HL-60/S4 (cell line): ENCODE measurements around the gene WNT2.
"Not testable (repeated sequence)": the region's sequence is repeated elsewhere in the genome, so short reads cannot be mapped to it uniquely, and the experiment has no call there.

Experiments used
- in situ Hi-C: fragments of 300-500 bp; cut with MboI; formaldehyde crosslinking; loops from 2 replicates; pipeline ENCODE4 v1.14.3; 2022; ENCODE audit warnings: low sequenced_read_pairs

WNT2 gene

GRCh38 chr7:117312593-117313580, 10.0 kb downstream of the WNT2 start:
- in situ Hi-C loops = no loop called here

DNA sequence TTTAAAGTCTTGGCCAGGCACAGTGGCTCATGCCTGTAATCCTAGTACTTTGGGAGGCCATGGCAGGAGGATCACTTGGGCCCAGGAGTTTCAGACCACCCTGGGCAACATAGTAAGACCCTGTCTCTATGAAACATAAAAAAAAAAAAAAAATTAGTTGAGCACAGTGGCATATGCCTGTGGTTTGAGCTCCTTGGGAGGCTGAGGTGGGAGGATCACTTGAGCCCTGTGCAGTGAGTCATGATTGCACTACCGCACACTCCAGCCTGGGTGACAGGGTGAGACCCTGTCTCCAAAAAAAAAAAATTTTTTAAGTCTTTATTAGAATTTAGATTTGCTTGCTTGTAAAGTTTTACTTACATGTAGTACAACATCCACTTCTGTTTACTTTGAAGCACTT, 14.0 kb downstream of the WNT2 start:
- in situ Hi-C loops = no loop called here

GRCh38 chr7:117302396-117302795, 20.5 kb downstream of the WNT2 start:
- in situ Hi-C loops = no loop called here

DNA sequence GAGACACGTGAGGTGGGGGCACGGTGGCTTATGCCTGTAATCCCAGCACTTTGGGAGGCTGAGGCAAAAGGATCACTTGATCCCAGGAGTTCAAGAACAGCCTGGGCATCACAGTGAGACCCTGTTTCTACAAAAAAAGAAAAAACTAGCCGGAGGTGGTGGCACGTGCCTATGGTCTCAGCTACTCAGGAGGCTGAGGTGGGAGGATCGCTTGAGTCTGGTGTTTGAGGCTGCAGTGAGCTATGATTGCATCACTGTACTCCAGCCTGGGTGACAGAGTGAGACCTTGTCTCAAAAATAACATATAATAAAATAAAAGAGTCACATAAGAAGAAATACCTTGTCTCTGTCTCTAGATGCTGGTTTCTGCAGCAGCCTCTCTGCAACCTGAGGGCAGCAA, 22.4 kb downstream of the WNT2 start:
- in situ Hi-C loops = not testable (repeated sequence)

- in situ Hi-C loops = no loop called here
These were observed 25.3 kb downstream of the WNT2 start for GRCh38 chr7:117297606-117298005.

DNA sequence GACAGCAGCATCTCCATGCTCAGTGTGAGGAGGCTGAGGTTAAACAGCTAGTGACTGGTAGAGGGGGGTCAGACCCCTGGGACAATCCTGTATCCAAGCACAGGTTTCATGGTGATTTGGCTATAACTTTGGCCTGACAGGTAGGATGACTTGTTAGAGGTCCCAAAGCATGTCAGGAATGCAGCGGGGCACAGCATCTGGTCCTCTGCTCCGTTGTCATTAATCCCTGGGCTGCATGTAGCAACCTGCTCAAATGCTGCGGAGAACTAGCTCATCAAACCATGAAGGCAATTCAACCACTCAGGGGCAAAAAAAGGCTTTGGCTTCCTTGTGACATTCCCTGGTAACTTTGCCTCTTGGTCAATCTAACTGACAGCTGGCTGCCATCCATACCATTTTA, 26.8 kb downstream of the WNT2 start:
- in situ Hi-C loops = no loop called here

- in situ Hi-C loops = no loop called here
These were observed 37.0 kb downstream of the WNT2 start for GRCh38 chr7:117285826-117286225.

DNA sequence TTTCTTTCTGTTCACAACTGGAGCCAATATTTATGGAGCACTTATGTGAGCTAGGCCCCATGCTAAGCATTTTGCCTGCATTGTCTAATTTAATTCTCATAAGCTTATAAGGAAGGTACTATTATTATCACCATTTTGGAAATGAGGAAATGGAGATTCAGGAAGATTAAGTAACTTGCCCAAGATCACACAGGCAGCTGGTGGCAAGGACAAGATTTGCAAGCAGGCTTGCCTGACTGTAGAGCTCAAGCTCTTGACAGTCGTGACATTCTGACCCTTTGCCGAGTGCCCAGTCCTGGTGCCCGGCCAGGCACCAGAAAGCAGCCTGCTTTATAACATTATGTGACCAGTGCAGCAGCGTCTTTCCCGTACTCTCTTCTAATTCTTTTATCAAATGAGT, 38.2 kb downstream of the WNT2 start:
- in situ Hi-C loops = no loop called here

GRCh38 chr7:117283779-117284178, 39.1 kb downstream of the WNT2 start:
- in situ Hi-C loops = no loop called here

- in situ Hi-C loops = no loop called here
These were observed 39.5 kb downstream of the WNT2 start for GRCh38 chr7:117283371-117283770.

DNA sequence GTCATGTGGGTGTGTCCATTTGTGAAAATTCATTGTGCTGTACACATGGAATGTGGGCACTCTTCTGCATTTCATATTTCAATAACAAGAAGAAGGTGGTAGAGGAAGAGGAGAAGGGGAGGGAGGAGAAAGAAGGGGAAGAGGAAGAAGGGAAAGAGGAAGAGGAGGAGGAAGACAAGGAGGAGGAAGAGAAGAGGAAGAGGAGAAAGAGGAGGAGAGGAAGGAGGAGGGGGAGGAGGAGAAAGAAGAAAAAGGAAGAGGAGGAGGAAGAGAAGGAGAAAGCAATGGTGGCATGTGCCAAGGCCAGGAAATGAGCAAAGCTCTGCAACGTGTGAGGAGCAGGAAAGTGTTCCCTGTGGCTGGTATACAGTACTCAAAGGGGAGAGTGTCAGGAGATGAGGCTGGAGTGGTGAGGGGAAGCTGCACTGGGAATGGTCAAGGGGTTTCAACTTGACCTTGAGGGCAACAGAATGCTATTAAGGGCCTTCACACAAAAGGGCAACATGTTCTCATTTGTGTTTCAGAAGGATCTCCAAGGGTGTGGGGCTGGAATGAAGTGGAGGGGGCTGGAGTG, 40.5 kb downstream of the WNT2 start:
- in situ Hi-C loops = no loop called here

GRCh38 chr7:117281562-117281961, 41.3 kb downstream of the WNT2 start:
- in situ Hi-C loops = no loop called here

GRCh38 chr7:117279931-117280557, 42.8 kb downstream of the WNT2 start:
- in situ Hi-C loops = no loop called here

DNA sequence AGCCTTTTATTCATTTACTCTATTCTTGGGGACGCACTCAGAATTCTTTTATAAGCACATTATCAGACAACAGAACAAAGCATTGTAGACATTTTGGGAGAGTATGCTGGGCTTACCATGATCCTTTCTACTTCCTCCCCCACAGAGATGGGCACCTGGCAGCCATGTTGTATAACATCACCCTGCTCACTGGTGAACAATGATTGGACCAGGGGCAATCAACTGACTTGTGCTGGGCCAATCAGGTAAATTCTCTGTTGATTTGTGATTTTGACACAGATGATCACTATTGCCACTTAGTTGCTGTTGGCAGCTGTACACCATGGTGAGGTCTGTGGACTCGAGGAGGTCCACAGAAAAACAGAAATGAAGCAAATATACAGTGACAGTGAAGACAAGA, 43.7 kb downstream of the WNT2 start:
- in situ Hi-C loops = no loop called here

DNA sequence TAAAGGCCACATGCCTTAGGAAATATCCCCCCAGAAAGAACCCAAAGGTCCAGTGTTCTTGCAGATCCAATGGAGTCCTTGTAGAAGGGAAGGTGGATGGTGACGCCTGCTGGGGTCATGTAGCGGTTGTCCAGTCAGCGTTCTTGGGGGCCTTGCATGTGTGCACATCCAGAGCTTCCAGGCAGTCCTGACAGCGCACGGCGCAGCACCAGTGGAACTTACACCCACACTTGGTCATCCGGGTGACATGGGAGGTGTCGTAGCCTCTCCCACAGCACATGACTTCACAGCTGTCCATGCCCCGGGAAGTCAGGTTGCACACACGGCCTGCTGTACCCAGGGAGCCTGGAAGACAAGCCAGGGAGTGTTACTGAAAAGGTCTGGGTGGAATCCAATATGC, 44.8 kb downstream of the WNT2 start:
- in situ Hi-C loops = no loop called here

GRCh38 chr7:117277576-117277975, 45.3 kb downstream of the WNT2 start:
- in situ Hi-C loops = no loop called here

DNA sequence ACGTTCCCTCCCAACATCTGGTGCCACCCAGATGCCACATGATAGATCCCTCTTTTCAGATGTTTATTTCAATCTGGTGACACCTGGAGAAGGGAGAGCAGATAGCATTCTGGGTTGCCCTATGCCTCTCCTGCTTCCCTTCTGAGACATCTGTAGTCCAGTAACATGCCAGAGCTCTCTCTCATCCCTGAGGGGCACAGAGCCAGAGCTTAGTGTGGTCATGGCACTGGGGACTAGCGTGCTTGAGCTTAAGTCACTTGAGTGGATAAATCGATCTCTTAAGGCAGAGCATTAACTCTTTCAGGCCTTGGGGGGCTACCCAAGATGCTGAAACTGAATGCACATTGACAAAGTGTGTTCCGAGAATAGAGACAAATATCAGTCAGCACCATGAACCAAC, 47.9 kb downstream of the WNT2 start:
- in situ Hi-C loops = no loop called here

GRCh38 chr7:117273814-117274225, 49.0 kb downstream of the WNT2 start:
- in situ Hi-C loops = no loop called here

GRCh38 chr7:117273325-117273724, 49.5 kb downstream of the WNT2 start:
- in situ Hi-C loops = no loop called here

- in situ Hi-C loops = no loop called here
These were observed 50.7 kb downstream of the WNT2 start for GRCh38 chr7:117272017-117272759.

DNA sequence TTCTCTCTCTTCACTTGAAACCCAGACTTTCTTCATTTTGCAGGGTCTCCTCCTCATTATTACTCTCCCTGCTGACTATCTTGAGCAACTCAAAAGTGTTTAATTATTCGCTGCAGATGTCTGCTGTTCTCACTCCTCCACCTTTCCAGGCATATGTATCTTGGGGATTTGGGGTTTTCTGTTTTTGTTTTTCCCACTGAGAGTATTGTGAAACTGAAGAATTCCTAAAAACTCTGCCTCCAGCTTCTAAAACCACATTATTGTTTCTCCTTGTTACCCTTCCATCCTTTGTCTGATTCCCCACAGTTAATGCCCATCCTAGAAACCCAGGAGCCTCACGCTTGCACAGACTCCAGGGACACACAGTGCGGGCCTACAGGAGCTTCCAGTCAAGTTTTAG, 51.3 kb downstream of the WNT2 start:
- in situ Hi-C loops = no loop called here
